Neural crest cell (in vitro differentiated cells): ENCODE measurements around the gene C22orf31. TPM values are rescaled to one million over a fixed set of nuclear protein-coding genes. Genes with fewer than 3 reads are reported as not detected.

ENCODE experiments used
- DNase-seq: peaks from one replicate; pipeline ENCODE4 v3.0.0; 2021; ENCODE audit warnings: low read depth, mixed read lengths, low spot score
- H3K27ac Mint-ChIP-seq: one replicate; pipeline ENCODE4 v1.8.0; 2021; ENCODE audit warnings: mild to moderate bottlenecking, mixed read lengths; ENCODE audit not compliant: unreplicated experiment
- H3K27me3 Mint-ChIP-seq: 2 replicates; pipeline ENCODE4 v1.8.0; 2021; ENCODE audit warnings: low read depth, mild to moderate bottlenecking, mixed read lengths
- H3K36me3 Mint-ChIP-seq: 2 replicates; pipeline ENCODE4 v1.8.0; 2021; ENCODE audit warnings: low read depth, mild to moderate bottlenecking, mixed read lengths
- H3K4me1 Mint-ChIP-seq: 2 replicates; pipeline ENCODE4 v1.8.0; 2021; ENCODE audit warnings: mixed read lengths
- H3K4me3 Mint-ChIP-seq: one replicate; pipeline ENCODE4 v1.8.0; 2021; ENCODE audit warnings: mild to moderate bottlenecking, mixed read lengths
- H3K9me3 Mint-ChIP-seq: 2 replicates; pipeline ENCODE4 v1.8.0; 2021; ENCODE audit warnings: mixed read lengths
- CTCF ChIP-seq: fragments of 200-600 bp; sonication (generic); conservative IDR thresholded peaks from 2 replicates; pipeline ENCODE4 v1.5.0; 2021; ENCODE audit warnings: antibody characterized with exemption, mild to moderate bottlenecking
- total RNA-seq: library from RNA; stranded (reverse); gene quantifications from 2 replicates; pipeline ENCODE4 v1.2.1, GENCODE V29; 2021

C22orf31 gene
- total RNA-seq, 1 donor from 2014 or later, result not detected

DNA sequence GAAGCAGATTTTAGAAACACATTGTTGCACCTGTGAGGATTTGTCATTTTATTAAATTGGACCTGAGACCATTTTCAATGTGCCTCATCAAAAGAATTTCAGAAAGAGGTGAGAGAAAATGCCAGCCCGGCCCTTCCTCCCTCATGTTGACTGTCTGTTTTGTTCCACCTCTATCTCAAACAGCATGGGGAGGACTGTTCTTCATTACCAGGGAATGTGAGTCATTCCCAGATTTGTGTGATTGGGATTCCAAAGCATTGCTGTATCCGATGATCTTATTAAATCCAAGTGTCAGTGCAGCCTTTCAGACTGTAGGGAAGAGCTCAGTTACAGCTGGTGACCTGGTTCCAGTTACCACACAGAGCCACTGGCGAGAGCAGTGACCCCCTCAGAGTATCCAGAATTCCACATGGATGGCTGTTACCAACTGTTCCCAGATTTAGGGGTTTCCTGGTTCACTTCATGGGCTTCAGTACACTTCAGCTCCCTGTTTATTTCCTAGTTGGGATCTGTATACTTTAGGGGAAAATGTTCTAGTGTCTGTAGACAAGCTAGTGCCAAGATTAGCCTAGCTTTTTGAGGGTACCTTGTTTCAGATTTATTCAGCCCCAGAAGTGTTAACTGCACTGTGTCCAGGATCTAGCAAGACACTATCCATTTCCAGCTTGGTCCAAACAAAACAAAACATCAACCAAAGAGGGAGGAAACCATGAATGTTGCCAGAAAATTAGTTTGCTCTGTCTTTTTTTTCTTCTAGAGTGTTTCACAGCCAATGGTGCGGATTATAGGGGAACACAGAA is 32.1 kb upstream of the C22orf31 start:
- H3K27me3 Mint-ChIP-seq, result no peaks in the 10 kb centered on the region
- H3K4me3 Mint-ChIP-seq, result no peak overlapping the region
- H3K4me1 Mint-ChIP-seq, result peaks cover 22% of the 10 kb centered on the region

GRCh38 chr22:29093030-29093429 is 31.4 kb upstream of the C22orf31 start:
- no peak for DNase-seq
- Mint-ChIP-seq H3K27me3 (no peaks in the 10 kb centered on the region), H3K36me3 (no peaks in the 10 kb centered on the region), H3K4me1 (peaks cover 22% of the 10 kb centered on the region), H3K27ac (no peak overlapping the region), H3K4me3 (no peak overlapping the region), H3K9me3 (no peaks in the 10 kb centered on the region)
- TF ChIP-seq CTCF, result no peak

More for the DNA sequence above, 32.1 kb upstream of the C22orf31 start:
- H3K9me3 Mint-ChIP-seq, result no peaks in the 10 kb centered on the region
- H3K36me3 Mint-ChIP-seq, result no peaks in the 10 kb centered on the region
- DNase-seq, result no peak
- TF ChIP-seq CTCF, result no peak
- H3K27ac Mint-ChIP-seq, result peak overlapping the region; percentile 23

GRCh38 chr22:29092243-29092642 is 30.6 kb upstream of the C22orf31 start:
- Mint-ChIP-seq H3K4me1 (peaks cover 17% of the 10 kb centered on the region), H3K27ac (no peak overlapping the region), H3K4me3 (no peak overlapping the region), H3K36me3 (no peaks in the 10 kb centered on the region), H3K27me3 (no peaks in the 10 kb centered on the region), H3K9me3 (no peaks in the 10 kb centered on the region)
- TF ChIP-seq CTCF, result no peak
- DNase-seq, result no peak

- Mint-ChIP-seq H3K9me3 (no peaks in the 10 kb centered on the region), H3K4me1 (peaks cover 4% of the 10 kb centered on the region), H3K4me3 (no peak overlapping the region), H3K27me3 (no peaks in the 10 kb centered on the region), H3K36me3 (no peaks in the 10 kb centered on the region), H3K27ac (no peak overlapping the region)
- TF ChIP-seq CTCF, result no peak
- no peak for DNase-seq
Measured at GRCh38 chr22:29090039-29090438, 28.4 kb upstream of the C22orf31 start.

GRCh38 chr22:29089507-29089906 is 27.9 kb upstream of the C22orf31 start:
- no peak overlapping the region for H3K4me3 Mint-ChIP-seq
- DNase-seq, result no peak
- no peaks in the 10 kb centered on the region for H3K36me3 Mint-ChIP-seq
- peaks cover 4% of the 10 kb centered on the region for H3K4me1 Mint-ChIP-seq
- no peak overlapping the region for H3K27ac Mint-ChIP-seq
- no peaks in the 10 kb centered on the region for H3K9me3 Mint-ChIP-seq
- no peak for TF ChIP-seq CTCF
- no peaks in the 10 kb centered on the region for H3K27me3 Mint-ChIP-seq
